ENCODE data around the gene HS6ST3. TPM values are rescaled to one million over a fixed set of nuclear protein-coding genes. Genes with fewer than 3 reads are reported as not detected.

Gene HS6ST3
- total and polyA plus RNA-seq, 9 of the 15 experiments (the other 6 are each of a cell fraction or from before 2014, with no cell fraction given), result not detected

DNA sequence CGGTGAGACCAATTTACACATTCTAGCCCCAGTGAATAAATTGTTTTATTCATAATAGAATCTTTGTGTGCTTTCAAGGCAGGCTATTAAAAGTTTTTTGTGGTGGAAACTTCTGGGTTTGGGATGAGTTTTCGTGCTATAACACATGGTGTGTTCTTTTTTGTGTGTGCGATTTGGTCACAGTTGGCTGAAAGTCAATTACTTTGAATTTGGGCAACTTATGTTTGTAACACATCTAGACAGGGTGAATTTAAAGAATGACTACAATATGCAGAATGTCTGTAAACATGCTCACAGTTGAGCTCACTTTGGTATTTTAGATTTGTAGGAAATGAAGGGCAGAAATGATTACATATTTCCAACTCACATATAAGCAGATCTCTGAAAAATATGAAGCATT lies 597.3 kb downstream of the HS6ST3 start:
- H2AFZ ChIP-seq (ENCODE audit: low read depth, low read length), result no peak overlapping the region
- H3K27me3 ChIP-seq (ENCODE audit: control insufficient read depth in 2 of 2, insufficient read depth in 2 of 2, low read length in 2 of 2), result no peaks in the 10 kb centered on the region
- no peaks in the 10 kb centered on the region for H3K79me2 ChIP-seq (ENCODE audit: control insufficient read depth, insufficient read depth, low read length)
- ChIA-PET POLR2A (no interaction called here), CTCF (ENCODE audit: low intra/inter-chr PET ratio) (no interaction called here)
- ATAC-seq, result no peak
- no peak overlapping the region for H3K4me3 ChIP-seq
- in situ Hi-C loops (cut with MboI), result no loop called here
- no TSS peak for BruUV-seq (replicated peaks)
- H4K20me1 ChIP-seq (replicated peaks; ENCODE audit: control insufficient read depth, insufficient read depth, low read length), result no peaks in the 10 kb centered on the region
- no peaks in the 10 kb centered on the region for H3K9me1 ChIP-seq (ENCODE audit: control insufficient read depth, insufficient read depth, low read length)
- intact Hi-C loops (cut with micrococcal nuclease), result no loop called here
- no peaks in the 10 kb centered on the region for H3K36me3 ChIP-seq (ENCODE audit: control insufficient read depth, insufficient read depth, low read length)
- no peak for DNase-seq (ENCODE audit: extremely low read depth in 1 of 4, low spot score in 3 of 4)
- no peak for FAIRE-seq
- no peak overlapping the region for H3K4me2 ChIP-seq (ENCODE audit: insufficient read depth, low read length)
- H3K9me3 ChIP-seq (replicated peaks; ENCODE audit: control insufficient read depth, insufficient read depth, low read depth, low read length), result no peaks in the 10 kb centered on the region
- H3K27ac ChIP-seq (ENCODE audit: extremely low read depth, low read depth, low read length), result no peak overlapping the region
- H3K4me1 ChIP-seq (replicated peaks in 1 of 2; ENCODE audit: control insufficient read depth in 2 of 2, insufficient read depth in 2 of 2, low read length in 2 of 2), result no peaks in the 10 kb centered on the region
- H3K9ac ChIP-seq (ENCODE audit: insufficient read depth in 1 of 2, low read depth in 2 of 2, low read length in 2 of 2), result no peak overlapping the region
- WGBS (ENCODE audit: insufficient coverage, low coverage, missing lambda C conversion rate), result 8% methylated on average over 3 of the region's 3 CpGs
- TF ChIP-seq HSF4 (CRISPR knock-in tag; IDR thresholded peaks at IDR 0.05; ENCODE audit: borderline replicate concordance) (no peak), MYC (IDR thresholded peaks at IDR 0.05; ENCODE audit: low read depth, low read length) (no peak), MYC (CRISPR knock-in tag; IDR thresholded peaks at IDR 0.05; ENCODE audit: borderline replicate concordance, low read depth) (no peak), PHB (CRISPR knock-in tag; IDR thresholded peaks at IDR 0.05) (no peak), KAT8 (IDR thresholded peaks at IDR 0.05; ENCODE audit: low read depth) (no peak), RBM22 (IDR thresholded peaks at IDR 0.05; ENCODE audit: low read depth, low read length, poor library complexity, severe bottlenecking) (no peak)
- TF ChIP-seq, protein P1, sequence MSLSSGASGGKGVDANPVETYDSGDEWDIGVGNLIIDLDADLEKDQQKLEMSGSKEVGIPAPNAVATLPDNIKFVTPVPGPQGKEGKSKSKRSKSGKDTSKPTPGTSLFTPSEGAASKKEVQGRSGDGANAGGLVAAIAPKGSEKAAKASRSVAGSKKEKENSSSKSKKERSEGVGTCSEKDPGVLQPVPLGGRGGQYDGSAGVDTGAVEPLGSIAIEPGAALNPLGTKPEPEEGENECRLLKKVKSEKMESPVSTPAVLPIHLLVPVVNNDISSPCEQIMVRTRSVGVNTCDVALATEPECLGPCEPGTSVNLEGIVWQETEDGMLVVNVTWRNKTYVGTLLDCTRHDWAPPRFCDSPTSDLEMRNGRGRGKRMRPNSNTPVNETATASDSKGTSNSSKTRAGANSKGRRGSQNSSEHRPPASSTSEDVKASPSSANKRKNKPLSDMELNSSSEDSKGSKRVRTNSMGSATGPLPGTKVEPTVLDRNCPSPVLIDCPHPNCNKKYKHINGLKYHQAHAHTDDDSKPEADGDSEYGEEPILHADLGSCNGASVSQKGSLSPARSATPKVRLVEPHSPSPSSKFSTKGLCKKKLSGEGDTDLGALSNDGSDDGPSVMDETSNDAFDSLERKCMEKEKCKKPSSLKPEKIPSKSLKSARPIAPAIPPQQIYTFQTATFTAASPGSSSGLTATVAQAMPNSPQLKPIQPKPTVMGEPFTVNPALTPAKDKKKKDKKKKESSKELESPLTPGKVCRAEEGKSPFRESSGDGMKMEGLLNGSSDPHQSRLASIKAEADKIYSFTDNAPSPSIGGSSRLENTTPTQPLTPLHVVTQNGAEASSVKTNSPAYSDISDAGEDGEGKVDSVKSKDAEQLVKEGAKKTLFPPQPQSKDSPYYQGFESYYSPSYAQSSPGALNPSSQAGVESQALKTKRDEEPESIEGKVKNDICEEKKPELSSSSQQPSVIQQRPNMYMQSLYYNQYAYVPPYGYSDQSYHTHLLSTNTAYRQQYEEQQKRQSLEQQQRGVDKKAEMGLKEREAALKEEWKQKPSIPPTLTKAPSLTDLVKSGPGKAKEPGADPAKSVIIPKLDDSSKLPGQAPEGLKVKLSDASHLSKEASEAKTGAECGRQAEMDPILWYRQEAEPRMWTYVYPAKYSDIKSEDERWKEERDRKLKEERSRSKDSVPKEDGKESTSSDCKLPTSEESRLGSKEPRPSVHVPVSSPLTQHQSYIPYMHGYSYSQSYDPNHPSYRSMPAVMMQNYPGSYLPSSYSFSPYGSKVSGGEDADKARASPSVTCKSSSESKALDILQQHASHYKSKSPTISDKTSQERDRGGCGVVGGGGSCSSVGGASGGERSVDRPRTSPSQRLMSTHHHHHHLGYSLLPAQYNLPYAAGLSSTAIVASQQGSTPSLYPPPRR (CRISPR knock-in tag; IDR thresholded peaks at IDR 0.05; ENCODE audit: borderline replicate concordance), result no peak
- TF ChIP-seq, protein P2, sequence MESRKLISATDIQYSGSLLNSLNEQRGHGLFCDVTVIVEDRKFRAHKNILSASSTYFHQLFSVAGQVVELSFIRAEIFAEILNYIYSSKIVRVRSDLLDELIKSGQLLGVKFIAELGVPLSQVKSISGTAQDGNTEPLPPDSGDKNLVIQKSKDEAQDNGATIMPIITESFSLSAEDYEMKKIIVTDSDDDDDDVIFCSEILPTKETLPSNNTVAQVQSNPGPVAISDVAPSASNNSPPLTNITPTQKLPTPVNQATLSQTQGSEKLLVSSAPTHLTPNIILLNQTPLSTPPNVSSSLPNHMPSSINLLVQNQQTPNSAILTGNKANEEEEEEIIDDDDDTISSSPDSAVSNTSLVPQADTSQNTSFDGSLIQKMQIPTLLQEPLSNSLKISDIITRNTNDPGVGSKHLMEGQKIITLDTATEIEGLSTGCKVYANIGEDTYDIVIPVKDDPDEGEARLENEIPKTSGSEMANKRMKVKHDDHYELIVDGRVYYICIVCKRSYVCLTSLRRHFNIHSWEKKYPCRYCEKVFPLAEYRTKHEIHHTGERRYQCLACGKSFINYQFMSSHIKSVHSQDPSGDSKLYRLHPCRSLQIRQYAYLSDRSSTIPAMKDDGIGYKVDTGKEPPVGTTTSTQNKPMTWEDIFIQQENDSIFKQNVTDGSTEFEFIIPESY (CRISPR knock-in tag; IDR thresholded peaks at IDR 0.05), result no peak
- TF ChIP-seq, protein P3, sequence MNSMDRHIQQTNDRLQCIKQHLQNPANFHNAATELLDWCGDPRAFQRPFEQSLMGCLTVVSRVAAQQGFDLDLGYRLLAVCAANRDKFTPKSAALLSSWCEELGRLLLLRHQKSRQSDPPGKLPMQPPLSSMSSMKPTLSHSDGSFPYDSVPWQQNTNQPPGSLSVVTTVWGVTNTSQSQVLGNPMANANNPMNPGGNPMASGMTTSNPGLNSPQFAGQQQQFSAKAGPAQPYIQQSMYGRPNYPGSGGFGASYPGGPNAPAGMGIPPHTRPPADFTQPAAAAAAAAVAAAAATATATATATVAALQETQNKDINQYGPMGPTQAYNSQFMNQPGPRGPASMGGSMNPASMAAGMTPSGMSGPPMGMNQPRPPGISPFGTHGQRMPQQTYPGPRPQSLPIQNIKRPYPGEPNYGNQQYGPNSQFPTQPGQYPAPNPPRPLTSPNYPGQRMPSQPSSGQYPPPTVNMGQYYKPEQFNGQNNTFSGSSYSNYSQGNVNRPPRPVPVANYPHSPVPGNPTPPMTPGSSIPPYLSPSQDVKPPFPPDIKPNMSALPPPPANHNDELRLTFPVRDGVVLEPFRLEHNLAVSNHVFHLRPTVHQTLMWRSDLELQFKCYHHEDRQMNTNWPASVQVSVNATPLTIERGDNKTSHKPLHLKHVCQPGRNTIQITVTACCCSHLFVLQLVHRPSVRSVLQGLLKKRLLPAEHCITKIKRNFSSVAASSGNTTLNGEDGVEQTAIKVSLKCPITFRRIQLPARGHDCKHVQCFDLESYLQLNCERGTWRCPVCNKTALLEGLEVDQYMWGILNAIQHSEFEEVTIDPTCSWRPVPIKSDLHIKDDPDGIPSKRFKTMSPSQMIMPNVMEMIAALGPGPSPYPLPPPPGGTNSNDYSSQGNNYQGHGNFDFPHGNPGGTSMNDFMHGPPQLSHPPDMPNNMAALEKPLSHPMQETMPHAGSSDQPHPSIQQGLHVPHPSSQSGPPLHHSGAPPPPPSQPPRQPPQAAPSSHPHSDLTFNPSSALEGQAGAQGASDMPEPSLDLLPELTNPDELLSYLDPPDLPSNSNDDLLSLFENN (IDR thresholded peaks at IDR 0.05; ENCODE audit: low read depth in 2 of 2, low read length in 2 of 2), result no peak
- TF ChIP-seq, protein P4, sequence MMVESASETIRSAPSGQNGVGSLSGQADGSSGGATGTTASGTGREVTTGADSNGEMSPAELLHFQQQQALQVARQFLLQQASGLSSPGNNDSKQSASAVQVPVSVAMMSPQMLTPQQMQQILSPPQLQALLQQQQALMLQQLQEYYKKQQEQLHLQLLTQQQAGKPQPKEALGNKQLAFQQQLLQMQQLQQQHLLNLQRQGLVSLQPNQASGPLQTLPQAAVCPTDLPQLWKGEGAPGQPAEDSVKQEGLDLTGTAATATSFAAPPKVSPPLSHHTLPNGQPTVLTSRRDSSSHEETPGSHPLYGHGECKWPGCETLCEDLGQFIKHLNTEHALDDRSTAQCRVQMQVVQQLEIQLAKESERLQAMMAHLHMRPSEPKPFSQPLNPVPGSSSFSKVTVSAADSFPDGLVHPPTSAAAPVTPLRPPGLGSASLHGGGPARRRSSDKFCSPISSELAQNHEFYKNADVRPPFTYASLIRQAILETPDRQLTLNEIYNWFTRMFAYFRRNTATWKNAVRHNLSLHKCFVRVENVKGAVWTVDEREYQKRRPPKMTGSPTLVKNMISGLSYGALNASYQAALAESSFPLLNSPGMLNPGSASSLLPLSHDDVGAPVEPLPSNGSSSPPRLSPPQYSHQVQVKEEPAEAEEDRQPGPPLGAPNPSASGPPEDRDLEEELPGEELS (CRISPR knock-in tag; IDR thresholded peaks at IDR 0.05; ENCODE audit: borderline replicate concordance), result no peak
